UCSD-AML1 (cell line): ENCODE data around the gene SLC2A13.
"Not testable (repeated sequence)": the region's sequence is repeated elsewhere in the genome, so short reads cannot be mapped to it uniquely, and the experiment has no call there.

Source experiments
- DNase-seq: peaks from one replicate; lab custom pipeline; 2025; ENCODE audit not compliant: unreplicated experiment; lab: John Stamatoyannopoulos, UW

SLC2A13 gene

GRCh38 chr12:39773266-39773665 is 332.6 kb downstream of the SLC2A13 start:
- no peak for DNase-seq

DNA sequence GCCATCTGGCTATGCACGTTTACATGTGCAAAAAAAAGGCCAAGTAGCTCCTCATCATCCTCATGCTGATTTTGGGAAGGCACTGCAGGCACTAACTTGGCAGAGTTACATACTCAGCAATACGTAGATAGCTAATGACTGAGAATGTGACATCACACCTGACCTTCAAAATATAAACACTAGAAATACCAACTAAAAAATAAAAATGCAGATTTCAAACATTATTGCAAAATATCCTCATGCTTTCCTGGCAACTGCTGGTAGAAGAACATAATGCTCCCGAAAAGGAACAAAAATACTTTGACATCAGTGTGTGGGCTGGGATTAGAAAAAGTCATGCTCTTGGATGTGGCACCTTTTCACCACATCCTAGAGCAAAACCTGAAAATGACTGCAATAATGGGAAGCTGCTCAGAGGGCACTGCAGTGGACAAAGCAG is 333.0 kb downstream of the SLC2A13 start:
- no peak for DNase-seq

GRCh38 chr12:39771456-39771855 is 334.4 kb downstream of the SLC2A13 start:
- DNase-seq: no peak

DNA sequence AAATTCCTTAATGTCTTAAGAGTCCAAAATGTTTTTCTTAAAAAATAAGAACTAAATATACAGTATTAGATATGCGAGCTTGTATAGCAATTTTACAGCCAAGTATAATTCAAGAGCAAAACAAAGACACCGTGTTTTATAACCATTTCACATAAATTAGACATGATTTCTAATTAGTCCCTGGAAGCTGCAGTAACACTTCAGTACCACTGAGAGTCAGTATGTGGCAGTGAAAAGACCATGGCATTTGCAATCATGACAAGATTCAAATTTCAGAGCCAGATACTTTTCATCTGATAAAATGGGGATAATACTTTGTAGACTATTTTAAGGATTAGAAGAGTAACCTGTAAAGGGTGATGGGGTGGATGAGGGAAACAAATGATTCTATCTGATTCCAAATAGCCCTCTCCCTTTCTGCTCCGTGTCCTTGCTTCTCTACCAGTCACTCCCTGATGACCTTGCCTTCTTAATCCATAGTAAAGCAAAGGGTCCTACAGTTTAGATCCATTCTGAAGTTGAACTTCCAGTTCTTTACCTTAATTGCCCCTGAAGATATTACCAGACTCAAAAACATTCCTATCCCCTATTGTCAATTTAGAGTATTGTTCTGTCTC is 340.8 kb downstream of the SLC2A13 start:
- no peak for DNase-seq

DNA sequence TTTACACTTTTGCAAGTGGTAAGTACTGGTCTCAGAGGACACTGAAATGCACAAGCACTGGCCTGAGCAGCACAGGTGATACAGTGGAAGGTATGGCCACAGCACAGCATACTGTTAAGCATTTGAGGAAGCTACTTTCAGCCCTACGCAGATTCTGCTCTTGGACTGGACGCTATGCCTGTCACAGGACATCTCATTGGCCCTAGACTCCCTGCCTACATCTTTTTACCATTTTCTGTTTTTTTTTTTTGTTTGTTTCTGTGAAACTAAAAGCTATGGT is 342.1 kb downstream of the SLC2A13 start:
- no peak for DNase-seq

GRCh38 chr12:39763071-39763889 is 342.6 kb downstream of the SLC2A13 start:
- DNase-seq: no peak

DNA sequence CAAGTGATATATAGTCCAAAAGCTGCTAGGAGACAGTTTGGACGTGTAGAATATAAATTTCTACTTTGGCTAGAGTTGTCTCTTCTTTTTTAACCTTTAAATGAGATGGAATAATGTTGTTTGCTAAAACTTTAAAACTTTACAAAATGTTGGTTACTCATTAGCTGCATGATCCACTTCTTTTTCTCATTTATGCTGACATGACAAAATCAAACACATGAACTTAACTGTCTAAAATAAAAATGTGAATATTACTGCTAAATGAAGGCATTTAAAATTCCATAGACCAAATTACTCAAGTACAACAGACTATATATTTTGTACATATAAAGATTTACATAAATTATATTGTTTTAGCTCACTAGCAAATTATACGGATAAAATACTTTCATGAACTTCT is 350.4 kb downstream of the SLC2A13 start:
- DNase-seq: no peak

DNA sequence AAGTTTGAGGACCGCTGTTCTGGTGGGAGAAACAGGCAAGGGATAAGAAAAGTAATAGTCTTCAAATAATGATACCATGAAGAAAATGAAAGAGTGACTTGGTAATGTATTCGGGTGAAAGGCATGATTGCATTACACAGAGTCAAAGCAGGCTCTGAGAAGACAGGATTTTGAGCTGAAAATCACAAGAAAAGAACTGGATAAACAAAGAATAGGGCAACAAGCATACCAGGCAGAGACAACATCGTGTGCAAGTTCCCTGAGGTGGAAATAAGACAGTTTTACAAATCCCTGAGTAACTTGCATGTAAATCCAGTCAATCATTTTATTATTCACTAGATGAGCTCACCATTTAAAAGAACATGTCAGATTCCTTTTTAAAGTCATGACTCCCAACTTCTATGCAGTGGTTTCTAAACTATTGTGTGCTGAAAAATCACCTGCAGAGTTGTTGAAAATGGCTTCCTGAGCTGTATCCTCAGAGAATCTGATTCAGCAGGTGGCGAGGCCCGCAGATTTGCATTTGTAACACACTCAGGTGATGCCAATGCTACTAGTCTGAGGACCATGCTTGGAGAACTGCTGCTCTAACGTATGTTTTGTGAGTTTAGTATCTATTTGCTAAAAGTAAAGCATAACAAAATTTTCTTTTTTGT is 353.3 kb downstream of the SLC2A13 start:
- DNase-seq: no peak

GRCh38 chr12:39746151-39746550 is 359.7 kb downstream of the SLC2A13 start:
- not testable (repeated sequence) for DNase-seq

- no peak for DNase-seq
Observed at GRCh38 chr12:39743655-39744054, 362.2 kb downstream of the SLC2A13 start.

DNA sequence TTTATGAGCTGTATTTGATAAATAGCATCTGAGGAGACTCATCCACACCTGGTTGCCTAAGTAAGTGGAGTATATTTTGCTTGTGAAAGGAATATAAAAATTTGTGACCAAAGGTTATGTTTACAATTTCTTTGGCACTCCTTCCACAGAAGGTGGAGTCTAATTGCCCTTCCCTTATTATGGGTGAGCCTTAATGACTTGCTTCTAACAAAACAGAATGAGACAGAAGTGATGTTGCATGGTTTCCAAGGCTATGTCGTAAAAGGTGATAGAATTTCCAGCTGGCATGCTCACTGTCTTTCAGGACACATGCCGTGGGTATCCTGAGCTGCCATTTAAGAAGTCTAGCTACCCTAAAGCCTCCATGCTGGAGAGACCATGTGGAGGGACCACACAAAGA is 369.5 kb downstream of the SLC2A13 start:
- DNase-seq: no peak

DNA sequence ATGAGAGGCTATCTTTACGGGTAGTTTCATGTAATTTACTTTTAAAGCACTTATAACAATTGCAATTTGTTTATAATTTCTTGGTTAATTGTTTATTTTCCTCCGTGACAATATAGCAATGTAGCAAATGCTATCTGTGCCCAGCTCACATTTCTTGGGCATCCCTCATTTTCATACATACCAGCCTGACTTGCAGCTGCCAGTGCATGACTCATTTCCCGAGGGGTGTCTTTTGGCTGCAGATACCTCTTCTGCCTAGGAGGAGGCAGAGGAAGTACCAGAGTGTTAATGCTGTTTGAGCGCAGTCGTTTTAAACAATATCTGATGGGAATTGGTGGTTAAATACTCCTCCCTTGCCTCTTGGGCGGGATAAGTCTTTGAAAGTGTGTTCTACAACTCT is 382.1 kb downstream of the SLC2A13 start:
- no peak for DNase-seq

GRCh38 chr12:39722504-39722903 is 383.4 kb downstream of the SLC2A13 start:
- DNase-seq: no peak

GRCh38 chr12:39713552-39713951 is 392.3 kb downstream of the SLC2A13 start:
- no peak for DNase-seq

DNA sequence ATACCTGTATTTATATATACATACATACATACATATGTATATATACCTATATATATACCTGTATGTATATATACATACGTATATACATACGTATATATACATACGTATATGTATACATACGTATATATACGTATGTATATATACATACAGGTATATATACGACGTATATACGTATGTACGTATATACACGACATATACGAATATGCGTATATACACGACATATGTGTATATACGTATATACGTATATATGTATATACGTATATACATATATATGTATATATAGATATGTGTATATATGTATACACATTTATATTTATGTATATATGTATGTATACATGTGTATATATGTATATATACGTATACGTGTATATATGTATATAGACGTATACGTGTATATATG is 393.5 kb downstream of the SLC2A13 start:
- DNase-seq: no peak
